Measurements from ENCODE around the gene EFNA5. TPM values are rescaled to one million over a fixed set of nuclear protein-coding genes. Genes with fewer than 3 reads are reported as not detected.

Gene EFNA5
- total RNA-seq, 4 donors from 2014 or later: 2.4 to 9.2 (median 3.9) TPM

DNA sequence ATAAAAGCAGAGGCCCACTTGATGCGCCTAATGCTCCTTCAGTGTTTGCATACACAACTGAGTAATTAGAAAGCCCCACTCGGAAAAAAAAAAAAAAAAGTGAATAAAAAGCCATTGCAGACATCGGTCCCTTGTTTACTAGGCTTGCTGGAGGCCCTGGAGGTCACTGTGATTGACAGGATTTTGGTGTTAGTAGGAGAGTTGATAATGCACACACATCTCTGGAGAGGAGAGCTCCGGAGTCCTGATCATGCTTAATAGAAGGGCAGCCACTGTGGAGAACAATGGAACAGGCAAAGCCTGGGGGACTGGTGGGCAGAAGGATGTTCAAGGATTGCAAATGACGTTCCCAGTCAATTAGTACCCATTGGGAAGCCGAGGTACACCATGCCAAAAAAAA lies 152.5 kb downstream of the EFNA5 start:
- 75% methylated on average over 4 to 6 of the region's 6 CpGs for WGBS, 2 donors (ENCODE audit: low coverage in 1 of 2)
- no peak for ATAC-seq
- Histone ChIP-seq H3K27me3 (no peaks in the 10 kb centered on the region), H3K27ac (no peak overlapping the region), H3K4me1 (peaks cover 0 to 12% (median 4%) of the 10 kb centered on the region in 3 donors), H3K36me3 (no peaks in the 10 kb centered on the region), H3K4me3 (no peak overlapping the region), H3K9me3 (no peaks in the 10 kb centered on the region)
- TF ChIP-seq EP300 (IDR thresholded peaks at IDR 0.05) (no peak), POLR2AphosphoS5 (IDR thresholded peaks at IDR 0.05) (no peak), POLR2A (IDR thresholded peaks at IDR 0.05) (no peak)
- TF ChIP-seq, protein P1, sequence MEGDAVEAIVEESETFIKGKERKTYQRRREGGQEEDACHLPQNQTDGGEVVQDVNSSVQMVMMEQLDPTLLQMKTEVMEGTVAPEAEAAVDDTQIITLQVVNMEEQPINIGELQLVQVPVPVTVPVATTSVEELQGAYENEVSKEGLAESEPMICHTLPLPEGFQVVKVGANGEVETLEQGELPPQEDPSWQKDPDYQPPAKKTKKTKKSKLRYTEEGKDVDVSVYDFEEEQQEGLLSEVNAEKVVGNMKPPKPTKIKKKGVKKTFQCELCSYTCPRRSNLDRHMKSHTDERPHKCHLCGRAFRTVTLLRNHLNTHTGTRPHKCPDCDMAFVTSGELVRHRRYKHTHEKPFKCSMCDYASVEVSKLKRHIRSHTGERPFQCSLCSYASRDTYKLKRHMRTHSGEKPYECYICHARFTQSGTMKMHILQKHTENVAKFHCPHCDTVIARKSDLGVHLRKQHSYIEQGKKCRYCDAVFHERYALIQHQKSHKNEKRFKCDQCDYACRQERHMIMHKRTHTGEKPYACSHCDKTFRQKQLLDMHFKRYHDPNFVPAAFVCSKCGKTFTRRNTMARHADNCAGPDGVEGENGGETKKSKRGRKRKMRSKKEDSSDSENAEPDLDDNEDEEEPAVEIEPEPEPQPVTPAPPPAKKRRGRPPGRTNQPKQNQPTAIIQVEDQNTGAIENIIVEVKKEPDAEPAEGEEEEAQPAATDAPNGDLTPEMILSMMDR (IDR thresholded peaks at IDR 0.05): no peak

DNA sequence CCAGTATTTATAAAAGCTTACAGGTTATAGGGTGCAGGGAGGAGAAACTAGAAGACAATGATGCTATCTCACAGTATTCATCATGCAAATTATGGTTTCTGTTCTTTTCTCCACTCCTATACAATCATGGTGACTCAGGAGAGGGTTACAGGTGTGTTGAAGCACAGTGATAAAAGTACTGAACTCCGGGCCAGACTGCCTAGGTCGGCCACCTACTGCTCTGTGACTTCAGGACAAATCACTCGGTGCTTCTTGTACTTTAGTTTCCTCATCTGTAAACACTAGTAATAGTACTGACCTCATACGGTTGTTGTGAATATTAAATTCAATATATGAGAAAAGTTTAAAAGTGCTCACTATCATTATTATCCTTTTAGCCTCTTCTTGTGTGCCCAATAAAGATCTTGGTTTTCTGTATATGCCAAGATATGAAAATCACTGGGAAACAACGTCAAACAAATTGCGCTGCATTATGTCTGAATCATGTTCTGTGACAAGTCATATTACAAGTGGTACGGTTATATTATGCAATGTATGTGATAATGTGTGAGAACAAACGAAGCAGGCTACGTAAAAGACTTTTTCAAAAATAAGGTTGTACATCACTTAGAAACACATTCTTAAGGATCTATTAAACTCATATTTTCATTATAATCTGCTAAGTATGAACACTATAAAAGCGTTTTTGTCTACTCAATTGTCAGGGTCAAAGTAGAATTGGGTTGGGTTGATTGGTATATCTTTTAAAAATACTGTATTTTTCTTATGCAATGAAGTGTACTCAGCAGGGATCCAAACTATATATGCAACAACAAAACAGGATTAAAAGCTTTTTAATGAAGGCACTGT lies 153.3 kb downstream of the EFNA5 start:
- no peak for ATAC-seq
- 86 to 93% methylated on average over 10 of the region's 10 CpGs for WGBS, 2 donors (ENCODE audit: low coverage in 1 of 2)
- no peaks in the 10 kb centered on the region for H3K9me3 ChIP-seq
- H3K27me3 ChIP-seq: no peaks in the 10 kb centered on the region
- H3K27ac ChIP-seq: no peak overlapping the region
- H3K4me3 ChIP-seq: no peak overlapping the region
- no peak for TF ChIP-seq EP300 (IDR thresholded peaks at IDR 0.05)
- TF ChIP-seq, protein P1 (IDR thresholded peaks at IDR 0.05): no peak
- no peak for TF ChIP-seq POLR2AphosphoS5 (IDR thresholded peaks at IDR 0.05)
- TF ChIP-seq POLR2A (IDR thresholded peaks at IDR 0.05): no peak
- H3K4me1 ChIP-seq: peaks cover 0 to 12% (median 4%) of the 10 kb centered on the region in 3 donors
- no peaks in the 10 kb centered on the region for H3K36me3 ChIP-seq

DNA sequence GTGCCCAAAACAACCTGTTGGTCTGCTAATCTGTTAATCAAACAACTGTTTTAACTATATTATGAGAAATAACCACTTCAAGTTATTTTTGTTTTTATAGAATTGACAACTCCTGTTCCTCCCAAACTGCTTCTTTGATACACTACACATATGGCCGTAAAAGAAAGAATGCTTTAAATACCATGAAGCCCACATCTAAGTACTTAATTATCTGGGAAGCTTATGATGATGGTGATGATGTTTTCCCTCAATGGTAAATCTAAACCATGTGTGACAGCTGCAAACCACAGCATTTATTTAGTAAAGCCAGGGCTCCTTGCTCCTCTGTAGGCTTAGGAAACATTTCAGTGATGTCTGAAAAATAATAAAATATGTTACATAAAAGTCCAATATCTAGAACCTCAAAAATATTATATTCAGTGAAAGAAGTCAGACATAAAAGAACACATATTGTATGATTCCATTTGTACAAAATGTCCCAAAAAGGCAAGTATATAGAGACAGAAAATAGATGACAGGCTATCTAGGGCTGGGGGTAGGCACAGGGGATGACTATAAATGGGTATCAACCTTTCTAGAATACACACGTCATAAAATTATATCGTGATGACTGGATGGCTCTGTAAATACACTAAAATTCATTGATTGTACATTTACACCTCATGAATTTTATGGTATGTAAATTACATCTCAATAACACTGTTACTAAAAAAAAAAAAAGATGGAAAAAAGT lies 154.1 kb downstream of the EFNA5 start:
- TF ChIP-seq, protein P1 (IDR thresholded peaks at IDR 0.05): no peak
- TF ChIP-seq POLR2AphosphoS5 (IDR thresholded peaks at IDR 0.05) (no peak), POLR2A (IDR thresholded peaks at IDR 0.05) (no peak), EP300 (IDR thresholded peaks at IDR 0.05) (no peak)
- H3K36me3 ChIP-seq: no peaks in the 10 kb centered on the region
- H3K9me3 ChIP-seq: no peaks in the 10 kb centered on the region
- WGBS, 2 donors (ENCODE audit: low coverage in 1 of 2): 75 to 82% methylated on average over 3 of the region's 3 CpGs
- H3K4me1 ChIP-seq: peaks cover 0 to 12% (median 4%) of the 10 kb centered on the region in 3 donors
- no peak for ATAC-seq
- no peak overlapping the region for H3K27ac ChIP-seq
- H3K4me3 ChIP-seq: no peak overlapping the region
- H3K27me3 ChIP-seq: no peaks in the 10 kb centered on the region

DNA sequence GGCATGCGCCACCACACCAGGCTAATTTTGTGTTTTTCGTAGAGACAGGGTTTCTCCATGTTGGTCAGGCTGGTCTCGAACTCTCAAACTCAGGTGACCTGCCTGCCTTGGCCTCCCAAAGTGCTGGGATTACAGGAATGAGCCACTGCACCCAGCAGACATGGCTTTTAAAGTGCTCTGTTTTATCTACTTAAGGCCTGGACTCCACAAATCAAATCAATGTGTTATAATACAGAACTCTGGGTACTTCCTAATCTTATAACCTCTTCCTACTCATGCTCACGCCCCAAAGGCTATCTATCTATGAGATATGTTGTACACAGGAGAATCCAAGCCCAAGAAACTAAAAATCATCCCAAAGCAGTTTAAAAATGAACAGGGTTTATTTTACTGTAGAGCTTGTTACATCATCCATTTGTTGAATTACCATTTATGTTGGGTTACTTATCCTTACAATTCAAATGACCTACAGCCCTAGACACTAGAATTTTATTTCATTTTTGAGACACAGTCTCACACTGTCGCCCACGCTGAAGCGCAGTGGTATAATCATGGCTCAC lies 155.1 kb downstream of the EFNA5 start:
- H3K27me3 ChIP-seq: no peaks in the 10 kb centered on the region
- ATAC-seq: no peak
- WGBS, 2 donors (ENCODE audit: low coverage in 1 of 2): 88 to 98% methylated on average over 3 to 7 of the region's 7 CpGs
- no peaks in the 10 kb centered on the region for H3K9me3 ChIP-seq
- H3K4me3 ChIP-seq: no peak overlapping the region
- TF ChIP-seq POLR2AphosphoS5 (IDR thresholded peaks at IDR 0.05) (no peak), EP300 (IDR thresholded peaks at IDR 0.05) (no peak), POLR2A (IDR thresholded peaks at IDR 0.05) (no peak)
- TF ChIP-seq, protein P1 (IDR thresholded peaks at IDR 0.05): no peak
- peaks cover 0 to 12% (median 4%) of the 10 kb centered on the region in 3 donors for H3K4me1 ChIP-seq
- H3K27ac ChIP-seq: no peak overlapping the region
- no peaks in the 10 kb centered on the region for H3K36me3 ChIP-seq

Measured in gastroesophageal sphincter (tissue), 4 donors.